ENCODE data around the gene RMDN2.

RMDN2 gene

GRCh38 chr2:37896319-37896718 lies 28.8 kb upstream of the RMDN2 start:
- no peak for DNase-seq (ENCODE audit: low read depth in 1 of 2, low spot score in 1 of 2)

GRCh38 chr2:37897511-37897910 lies 27.6 kb upstream of the RMDN2 start:
- no peak for DNase-seq (ENCODE audit: low read depth in 1 of 2, low spot score in 1 of 2)

- no peak for DNase-seq (ENCODE audit: low read depth in 1 of 2, low spot score in 1 of 2)
These were observed 26.6 kb upstream of the RMDN2 start for GRCh38 chr2:37898448-37898847.

DNA sequence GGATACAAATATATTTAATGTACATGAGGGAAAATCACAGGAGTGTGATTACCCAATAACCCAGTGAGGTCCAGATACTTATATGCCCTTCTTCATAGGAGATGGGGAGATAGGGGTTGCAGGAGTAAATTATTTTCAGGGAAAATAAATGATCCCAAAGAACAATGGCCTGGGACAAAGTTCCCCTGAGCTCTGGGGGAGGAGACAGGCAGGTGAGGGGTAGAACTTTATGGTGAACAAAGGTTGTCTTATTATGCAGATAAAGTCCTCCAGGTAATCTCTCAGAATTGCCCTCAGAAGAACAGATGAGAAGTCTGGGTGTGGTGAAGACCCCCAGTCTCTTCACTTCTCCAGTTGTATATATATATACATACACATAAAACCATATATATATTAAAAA lies 22.1 kb upstream of the RMDN2 start:
- DNase-seq (ENCODE audit: low read depth in 1 of 2, low spot score in 1 of 2): no peak

- no peak for DNase-seq (ENCODE audit: low read depth in 1 of 2, low spot score in 1 of 2)
These were observed 20.7 kb upstream of the RMDN2 start for GRCh38 chr2:37904425-37904824.

- no peak for DNase-seq (ENCODE audit: low read depth in 1 of 2, low spot score in 1 of 2)
These were observed 20.1 kb upstream of the RMDN2 start for GRCh38 chr2:37904993-37905392.

DNA sequence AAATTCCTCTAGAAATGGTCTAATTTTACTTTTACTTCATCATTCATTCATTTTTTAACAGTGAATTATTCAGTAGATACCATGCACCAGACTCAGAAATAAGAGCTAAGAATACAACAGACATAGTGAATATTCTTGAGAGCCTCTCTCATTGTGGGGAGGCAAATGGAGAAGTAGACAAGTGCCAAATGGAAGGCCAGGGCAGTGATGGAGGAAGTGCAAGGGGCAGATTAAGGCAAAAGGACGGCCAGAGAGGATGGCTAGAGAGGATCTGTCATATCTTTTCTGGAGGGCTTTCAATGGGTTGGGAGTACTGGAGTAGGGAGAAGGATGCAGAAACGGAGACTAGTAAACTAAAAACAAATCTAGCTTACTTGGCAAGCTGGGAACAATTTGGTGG lies 19.0 kb upstream of the RMDN2 start:
- DNase-seq (ENCODE audit: low read depth in 1 of 2, low spot score in 1 of 2): no peak

- DNase-seq (ENCODE audit: low read depth in 1 of 2, low spot score in 1 of 2): no peak
These were observed 17.4 kb upstream of the RMDN2 start for GRCh38 chr2:37907501-37908225.

DNA sequence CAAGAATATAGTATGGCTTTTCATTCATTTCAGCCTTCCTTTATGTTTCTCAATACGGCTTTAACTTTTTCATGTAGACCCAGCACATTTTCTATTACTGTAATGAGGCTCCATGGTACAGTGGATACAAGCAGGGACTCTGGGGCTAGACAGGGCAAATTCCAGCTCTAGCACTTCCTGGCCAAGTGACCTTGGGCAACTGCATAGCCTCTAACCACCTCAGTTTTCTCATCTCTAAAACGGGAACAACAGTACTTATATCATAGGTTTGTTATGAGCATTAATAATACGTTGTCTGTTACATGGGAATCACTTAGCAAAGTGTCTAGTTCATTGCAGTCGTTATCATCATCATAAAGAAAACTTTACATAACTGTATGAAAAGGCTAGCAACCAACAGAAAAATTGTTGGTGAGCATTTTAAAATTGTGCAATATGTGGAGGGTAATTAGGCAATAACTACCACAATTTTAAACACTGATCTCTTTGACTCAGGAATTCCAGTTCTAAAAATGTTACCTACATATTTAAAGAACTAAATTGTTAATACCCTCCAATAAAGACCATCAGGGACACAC lies 13.7 kb upstream of the RMDN2 start:
- no peak for DNase-seq (ENCODE audit: low read depth in 1 of 2, low spot score in 1 of 2)

GRCh38 chr2:37912056-37912455 lies 13.0 kb upstream of the RMDN2 start:
- DNase-seq (ENCODE audit: low read depth in 1 of 2, low spot score in 1 of 2): no peak

DNA sequence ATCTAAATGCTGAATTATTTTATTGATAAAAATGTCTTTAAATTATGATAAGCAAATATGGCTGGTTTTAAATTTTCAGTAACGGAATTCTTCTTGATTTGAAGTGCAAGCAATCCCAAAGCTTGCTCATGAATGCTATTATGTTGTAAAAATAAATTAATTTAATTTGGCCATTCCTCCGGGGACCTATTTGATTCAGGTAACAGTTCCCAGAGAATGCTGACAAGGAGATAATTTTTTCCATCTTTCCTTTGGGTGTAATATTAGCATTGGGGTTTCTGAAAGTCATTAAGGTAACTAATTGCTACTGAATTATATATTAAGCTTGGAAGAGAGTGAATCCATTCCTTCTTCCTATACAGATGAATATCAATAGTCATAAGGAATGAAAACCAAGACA lies 12.5 kb upstream of the RMDN2 start:
- no peak for DNase-seq (ENCODE audit: low read depth in 1 of 2, low spot score in 1 of 2)

GRCh38 chr2:37914340-37914739 lies 10.7 kb upstream of the RMDN2 start:
- DNase-seq (ENCODE audit: low read depth in 1 of 2, low spot score in 1 of 2): no peak

GRCh38 chr2:37915773-37916172 lies 9.3 kb upstream of the RMDN2 start:
- no peak for DNase-seq (ENCODE audit: low read depth in 1 of 2, low spot score in 1 of 2)

DNA sequence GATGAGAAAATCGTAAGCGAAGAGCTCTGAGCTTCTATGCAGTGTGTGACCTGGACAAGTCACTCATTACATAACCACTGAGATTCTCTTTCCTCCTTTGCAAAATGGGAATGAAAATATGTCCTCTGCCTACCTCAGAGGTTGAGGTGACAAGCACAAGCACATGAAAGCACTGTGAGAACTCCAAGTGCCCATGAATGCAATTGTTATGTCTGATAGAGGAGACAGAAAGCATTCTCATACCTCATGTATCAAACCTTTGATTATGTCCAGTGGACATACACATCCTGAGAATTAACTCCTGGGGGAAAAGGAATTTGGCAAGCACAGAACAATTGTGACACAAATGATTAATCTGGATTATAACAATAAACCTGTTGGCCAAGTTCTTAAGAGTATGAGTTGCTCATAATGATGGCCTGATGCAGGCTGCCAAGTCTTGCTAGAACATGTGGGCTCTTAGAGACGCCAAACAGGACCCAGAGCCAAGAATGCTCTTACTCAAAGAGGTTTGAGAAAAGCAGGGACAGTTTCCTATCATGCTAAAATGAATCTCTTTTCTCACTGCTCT lies 8.5 kb upstream of the RMDN2 start:
- DNase-seq (ENCODE audit: low read depth in 1 of 2, low spot score in 1 of 2): no peak

GRCh38 chr2:37917281-37918228 lies 7.5 kb upstream of the RMDN2 start:
- DNase-seq (ENCODE audit: low read depth in 1 of 2, low spot score in 1 of 2): no peak

DNA sequence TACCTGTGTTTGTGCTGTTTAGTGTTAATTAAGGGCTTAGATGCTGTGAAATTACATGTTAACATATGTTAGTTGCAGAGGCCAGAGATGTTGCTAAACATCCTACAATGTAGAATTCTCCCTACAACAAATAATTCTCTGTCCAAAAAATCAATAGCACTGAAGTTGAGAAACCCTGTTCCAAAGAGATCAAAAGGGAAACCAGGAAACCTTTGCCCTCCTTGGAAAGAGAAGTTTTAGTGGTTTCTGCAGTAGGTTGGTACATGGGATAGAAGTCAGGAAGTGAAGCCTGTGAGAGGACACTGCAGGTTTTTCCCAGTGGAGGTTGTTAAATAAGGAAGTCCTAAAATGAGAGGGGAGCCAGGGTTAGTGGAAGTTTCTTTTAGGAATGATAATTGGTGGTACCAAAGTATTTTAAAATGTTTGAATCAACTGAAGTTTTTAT lies 6.3 kb upstream of the RMDN2 start:
- DNase-seq (ENCODE audit: low read depth in 1 of 2, low spot score in 1 of 2): no peak

- DNase-seq (ENCODE audit: low read depth in 1 of 2, low spot score in 1 of 2): no peak
These were observed 5.5 kb upstream of the RMDN2 start for GRCh38 chr2:37919631-37920032.

DNA sequence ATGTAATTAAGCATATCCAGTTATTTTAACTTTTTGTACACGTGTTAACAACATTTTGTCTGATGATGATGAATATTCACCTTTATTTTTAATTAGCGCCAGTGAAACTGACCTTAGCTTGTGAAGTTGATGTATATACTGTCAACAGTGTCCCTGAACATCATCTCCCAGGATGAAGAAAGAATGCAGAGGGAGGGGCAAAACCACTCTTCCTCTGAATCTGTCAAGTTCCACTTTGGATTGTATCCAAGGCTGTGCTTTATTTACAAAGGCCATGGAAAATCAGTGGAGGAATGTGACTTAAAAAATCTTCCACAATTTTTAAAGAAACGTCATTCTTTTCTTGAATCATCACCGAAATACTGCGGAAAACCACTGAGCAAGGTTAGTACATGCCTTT lies 4.5 kb upstream of the RMDN2 start:
- no peak for DNase-seq (ENCODE audit: low read depth in 1 of 2, low spot score in 1 of 2)

- DNase-seq (ENCODE audit: low read depth in 1 of 2, low spot score in 1 of 2): no peak
These were observed 3.3 kb upstream of the RMDN2 start for GRCh38 chr2:37921781-37922180.

- no peak for DNase-seq (ENCODE audit: low read depth in 1 of 2, low spot score in 1 of 2)
These were observed 1.6 kb upstream of the RMDN2 start for GRCh38 chr2:37923308-37924055.

- DNase-seq (ENCODE audit: low read depth in 1 of 2, low spot score in 1 of 2): no peak
These were observed 1.5 kb downstream of the RMDN2 start for GRCh38 chr2:37926635-37927034.
